Spleen (tissue), 11 donors: Measurements from ENCODE around the gene TMEM272. TPM values are rescaled to one million over a fixed set of nuclear protein-coding genes. Genes with fewer than 3 reads are reported as not detected.

Experiments
- DNase-seq: peaks from one replicate; pipeline ENCODE4 v3.0.0-alpha.2; 2020
- H3K27ac ChIP-seq, 8 donors: fragments of 200-600 bp; sonication (generic) in 7 of 8; 1 replicate in 4 of 8; 2 replicates in 4 of 8; pipeline versions ENCODE4 v1.5.0 to v1.8.0; 2016 to 2021; ENCODE audit warnings: inconsistent platforms in 4 of 8, mild to moderate bottlenecking in 4 of 8, moderate library complexity in 1 of 8
- H3K27me3 ChIP-seq, 7 donors: fragments of 200-600 bp; sonication (generic) in 6 of 7; replicated peaks in 1 of 7; 1 replicate in 4 of 7; 2 replicates in 3 of 7; pipeline versions ENCODE4 v1.5.0 to v1.8.0; 2016 to 2021; ENCODE audit warnings: inconsistent platforms in 3 of 7, mild to moderate bottlenecking in 1 of 7
- H3K36me3 ChIP-seq, 6 donors: fragments of 200-600 bp; sonication (generic) in 5 of 6; 1 replicate in 4 of 6; 2 replicates in 2 of 6; pipeline versions ENCODE4 v1.5.0 to v1.8.0; 2016 to 2021; ENCODE audit warnings: inconsistent platforms in 2 of 6
- H3K4me1 ChIP-seq, 6 donors: fragments of 200-600 bp; sonication (generic) in 5 of 6; 1 replicate in 3 of 6; 2 replicates in 3 of 6; pipeline versions ENCODE4 v1.5.0 to v1.8.0; 2016 to 2021; ENCODE audit warnings: inconsistent platforms in 3 of 6
- H3K4me3 ChIP-seq, 8 donors: fragments of 200-600 bp; sonication (generic) in 7 of 8; 1 replicate in 4 of 8; 2 replicates in 4 of 8; pipeline versions ENCODE4 v1.5.0 to v1.8.0; 2016 to 2021; ENCODE audit warnings: inconsistent platforms in 4 of 8, mild to moderate bottlenecking in 4 of 8, moderate library complexity in 2 of 8
- H3K9me3 ChIP-seq, 8 donors: fragments of 200-600 bp; sonication (generic) in 7 of 8; 1 replicate in 4 of 8; 2 replicates in 4 of 8; pipeline versions ENCODE4 v1.5.0 to v1.8.0; 2016 to 2021; ENCODE audit warnings: inconsistent platforms in 4 of 8
- POLR2A ChIP-seq, 3 donors: fragments of 450-650 bp; IDR thresholded peaks; one replicate each; pipeline ENCODE4 v1.5.1; 2017; ENCODE audit warnings: antibody characterized with exemption in 3 of 3, mild to moderate bottlenecking in 1 of 3
- POLR2AphosphoS5 ChIP-seq, 3 donors: sonication (generic); formaldehyde crosslinking; IDR thresholded peaks; one replicate each; pipeline ENCODE4 v1.5.1; 2017; ENCODE audit warnings: antibody characterized with exemption in 3 of 3
- WGBS, 5 donors: extraction: QIAGEN DNeasy Blood & Tissue Kit in 3 of 5; methylation state at CpG; one replicate each; pipeline versions ENCODE4 v1.1.5 to v1.1.7; 2013 to 2018; 5-methylcytosine and 5-hydroxymethylcytosine counted together
- intact Hi-C: fragments of 100-400 bp; cut with DNase I; formaldehyde crosslinking; loops from one replicate; pipeline ENCODE4 v1.15.0; 2023; ENCODE audit warnings: low total_unique reads
- polyA plus RNA-seq, 3 donors: library from polyadenylated mRNA; stranded (reverse); fragments of 200-250 nt; gene quantifications; one replicate each; pipeline ENCODE4 v1.2.1, GENCODE V29; 2013
- total RNA-seq, 7 donors: library from RNA; depleted of rRNA in 3 of 7; stranded (reverse); fragments of >200 nt in 3 of 7; fragmentation: NEBNext Ultra II Directional in 4 of 7; extraction: Animal tissue kit (Norgen Biotek cat#: 25700) in 4 of 7; gene quantifications; one replicate each; pipeline versions ENCODE4 v1.1.0 to v1.2.1, GENCODE V29; 2016 to 2021
- TF ChIP-seq, protein P1 (sequence below), 11 experiments: fragments of 200-600 bp in 7 of 11; fragments of 450-650 bp in 4 of 11; sonication (generic) in 4 of 11; IDR thresholded peaks in 8 of 11; conservative IDR thresholded peaks in 3 of 11; 1 replicate in 7 of 11; 2 replicates in 4 of 11; pipeline versions ENCODE4 v1.4.0 to v1.8.0; 2016 to 2021; ENCODE audit warnings: antibody characterized with exemption in 11 of 11, inconsistent platforms in 4 of 11, mild to moderate bottlenecking in 1 of 11
- donor health status: healthy with polysubstance abuse.
- donor health status: DM: no; HTN: no; CAD: no; lungs with moderate emphysema.
- donor health status: DM: no; HTN: no; CAD: no.
- donor health status: Bipolar disorder and iron deficiency.
- donor health status: healthy.
- donor health status: DM: no; HTN: no; CAD: no.
- donor health status: DM: yes; HTN: yes; CAD: no.

The TMEM272 gene
- total and polyA plus RNA-seq, 10 donors: 0.03 to 3.3 (median 1.1) TPM

DNA sequence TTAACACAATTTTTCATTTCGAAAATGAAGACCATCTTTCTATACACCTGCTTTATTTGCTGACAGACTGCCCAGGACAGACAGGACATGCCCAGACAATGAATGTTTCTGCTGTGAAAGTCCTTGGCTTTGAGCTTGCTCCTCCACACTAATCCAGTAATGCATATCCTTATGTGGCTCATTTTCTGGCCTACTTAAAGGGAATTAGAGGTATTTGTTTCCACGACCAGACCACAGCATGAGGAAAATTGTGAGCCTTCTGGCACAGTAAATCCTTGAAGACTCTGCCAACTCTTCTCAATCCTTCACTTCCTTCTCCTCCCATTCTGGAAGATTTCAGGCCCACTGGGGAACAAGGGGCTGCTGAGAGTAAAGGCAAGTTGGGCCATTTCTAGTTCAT lies 42.5 kb upstream of the TMEM272 start:
- WGBS, 5 donors: 69 to 88% (median 80%) methylated on average over 2 of the region's 2 CpGs
- Histone ChIP-seq H3K4me3 (no peak overlapping the region), H3K4me1 (no peaks in the 10 kb centered on the region), H3K36me3 (no peaks in the 10 kb centered on the region), H3K27me3 (no peaks in the 10 kb centered on the region), H3K27ac (no peak overlapping the region), H3K9me3 (peaks cover 0 to 14% (median 10%) of the 10 kb centered on the region in 8 donors)
- no peak for DNase-seq
- no peak for TF ChIP-seq POLR2AphosphoS5 (IDR thresholded peaks at IDR 0.05)
- TF ChIP-seq POLR2A (IDR thresholded peaks at IDR 0.05): no peak
- TF ChIP-seq, protein P1, sequence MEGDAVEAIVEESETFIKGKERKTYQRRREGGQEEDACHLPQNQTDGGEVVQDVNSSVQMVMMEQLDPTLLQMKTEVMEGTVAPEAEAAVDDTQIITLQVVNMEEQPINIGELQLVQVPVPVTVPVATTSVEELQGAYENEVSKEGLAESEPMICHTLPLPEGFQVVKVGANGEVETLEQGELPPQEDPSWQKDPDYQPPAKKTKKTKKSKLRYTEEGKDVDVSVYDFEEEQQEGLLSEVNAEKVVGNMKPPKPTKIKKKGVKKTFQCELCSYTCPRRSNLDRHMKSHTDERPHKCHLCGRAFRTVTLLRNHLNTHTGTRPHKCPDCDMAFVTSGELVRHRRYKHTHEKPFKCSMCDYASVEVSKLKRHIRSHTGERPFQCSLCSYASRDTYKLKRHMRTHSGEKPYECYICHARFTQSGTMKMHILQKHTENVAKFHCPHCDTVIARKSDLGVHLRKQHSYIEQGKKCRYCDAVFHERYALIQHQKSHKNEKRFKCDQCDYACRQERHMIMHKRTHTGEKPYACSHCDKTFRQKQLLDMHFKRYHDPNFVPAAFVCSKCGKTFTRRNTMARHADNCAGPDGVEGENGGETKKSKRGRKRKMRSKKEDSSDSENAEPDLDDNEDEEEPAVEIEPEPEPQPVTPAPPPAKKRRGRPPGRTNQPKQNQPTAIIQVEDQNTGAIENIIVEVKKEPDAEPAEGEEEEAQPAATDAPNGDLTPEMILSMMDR (IDR thresholded peaks at IDR 0.05 in 8 of 11, conservative IDR thresholded peaks at IDR 0.05 in 3 of 11): no peak
- intact Hi-C loops: no loop called here

DNA sequence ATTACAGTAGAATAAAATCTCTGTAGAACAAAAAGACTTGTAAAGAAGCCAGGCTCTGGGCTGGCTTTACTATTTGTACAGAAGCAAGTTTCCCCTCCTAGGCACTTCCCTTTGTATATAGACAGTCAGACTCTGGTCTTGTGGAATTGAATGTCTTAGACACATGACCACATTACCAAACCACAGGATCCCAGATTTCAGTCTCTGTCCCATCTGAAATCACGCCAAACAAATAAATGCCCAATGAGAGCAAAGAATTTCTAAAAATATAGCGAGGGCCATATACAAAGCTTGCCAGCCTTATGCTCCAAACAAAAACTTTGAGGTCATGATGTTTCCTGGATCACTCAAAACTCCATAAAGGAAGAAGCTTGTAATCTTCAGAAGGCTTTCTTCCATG lies 40.7 kb upstream of the TMEM272 start:
- TF ChIP-seq POLR2AphosphoS5 (IDR thresholded peaks at IDR 0.05): no peak
- TF ChIP-seq, protein P1 (IDR thresholded peaks at IDR 0.05 in 8 of 11, conservative IDR thresholded peaks at IDR 0.05 in 3 of 11): no peak
- no peak for TF ChIP-seq POLR2A (IDR thresholded peaks at IDR 0.05)
- Histone ChIP-seq H3K27ac (no peak overlapping the region), H3K4me3 (no peak overlapping the region), H3K36me3 (no peaks in the 10 kb centered on the region), H3K4me1 (no peaks in the 10 kb centered on the region), H3K9me3 (peaks cover 0 to 20% (median 16%) of the 10 kb centered on the region in 8 donors), H3K27me3 (no peaks in the 10 kb centered on the region)
- DNase-seq: no peak
- WGBS, 5 donors: 82 to 96% (median 88%) methylated on average over 2 of the region's 2 CpGs
- intact Hi-C loops: no loop called here

DNA sequence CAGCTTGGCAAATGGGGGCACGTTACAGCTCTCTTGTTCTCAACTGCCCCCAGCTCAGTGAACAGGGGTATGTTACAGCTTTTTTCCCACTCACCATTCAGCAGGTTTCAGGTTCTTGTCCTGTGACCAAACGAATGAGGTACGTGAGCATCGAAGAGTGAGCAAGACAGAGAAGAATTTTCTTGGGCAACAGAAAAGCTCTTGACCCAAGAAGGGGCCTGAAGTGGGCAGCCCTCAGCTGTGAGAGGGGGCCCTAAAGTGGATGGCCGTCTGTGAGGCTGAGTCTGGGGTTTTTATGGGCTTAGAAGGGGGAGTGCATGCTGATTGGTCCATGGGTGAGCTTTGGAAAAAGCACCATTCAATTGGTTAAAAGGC lies 38.2 kb upstream of the TMEM272 start:
- intact Hi-C loops: no loop called here
- no peak overlapping the region for H3K4me3 ChIP-seq
- no peaks in the 10 kb centered on the region for H3K4me1 ChIP-seq
- no peak for DNase-seq
- 73 to 75% (median 74%) methylated on average over 5 of the region's 5 CpGs for WGBS, 5 donors
- no peak overlapping the region for H3K27ac ChIP-seq
- H3K9me3 ChIP-seq: peaks cover 0 to 20% (median 16%) of the 10 kb centered on the region in 8 donors
- no peaks in the 10 kb centered on the region for H3K36me3 ChIP-seq
- no peaks in the 10 kb centered on the region for H3K27me3 ChIP-seq
- TF ChIP-seq POLR2A (IDR thresholded peaks at IDR 0.05) (no peak), POLR2AphosphoS5 (IDR thresholded peaks at IDR 0.05) (no peak)
- TF ChIP-seq, protein P1 (IDR thresholded peaks at IDR 0.05 in 8 of 11, conservative IDR thresholded peaks at IDR 0.05 in 3 of 11): no peak

DNA sequence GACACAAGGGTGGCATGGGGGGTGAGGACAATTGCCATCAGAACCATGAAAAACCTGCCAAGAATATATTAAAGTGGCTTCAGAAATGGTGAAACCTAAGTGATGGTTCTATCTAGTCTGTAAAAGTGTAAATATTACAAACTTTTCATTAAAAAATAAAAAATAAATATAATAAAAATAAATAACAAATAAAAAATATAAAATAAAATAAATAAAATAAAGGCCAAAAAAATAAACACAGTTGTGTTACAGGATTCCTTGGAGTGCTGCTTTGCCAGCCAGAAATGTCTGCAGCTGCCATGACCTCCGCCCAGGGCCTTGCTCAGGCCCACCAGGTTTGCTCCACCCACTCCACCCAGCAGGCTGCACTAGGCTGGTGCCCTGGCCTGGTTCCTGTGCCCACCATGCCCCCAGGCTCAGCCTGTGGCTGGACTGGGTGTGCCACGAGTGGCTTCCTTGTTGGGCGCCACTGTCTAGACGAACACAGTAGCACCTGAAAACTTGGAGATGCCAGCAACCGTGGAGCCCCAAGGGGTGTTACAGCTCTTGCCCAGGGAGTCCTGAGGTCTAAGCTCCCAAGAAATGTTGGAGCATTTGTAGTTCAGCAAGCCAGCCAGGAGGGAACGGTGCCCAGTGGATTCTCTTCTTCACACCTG lies 37.7 kb upstream of the TMEM272 start:
- intact Hi-C loops: no loop called here

More for the DNA sequence above, 37.7 kb upstream of the TMEM272 start:
- peaks cover 0 to 20% (median 16%) of the 10 kb centered on the region in 8 donors for H3K9me3 ChIP-seq
- H3K4me1 ChIP-seq: no peaks in the 10 kb centered on the region
- 87 to 99% (median 90%) methylated on average over 5 to 6 of the region's 6 CpGs for WGBS, 5 donors
- H3K4me3 ChIP-seq: no peak overlapping the region
- no peaks in the 10 kb centered on the region for H3K27me3 ChIP-seq
- no peaks in the 10 kb centered on the region for H3K36me3 ChIP-seq
- no peak for TF ChIP-seq POLR2AphosphoS5 (IDR thresholded peaks at IDR 0.05)
- TF ChIP-seq, protein P1 (IDR thresholded peaks at IDR 0.05 in 8 of 11, conservative IDR thresholded peaks at IDR 0.05 in 3 of 11): no peak
- no peak for TF ChIP-seq POLR2A (IDR thresholded peaks at IDR 0.05)
- no peak overlapping the region for H3K27ac ChIP-seq
- DNase-seq: no peak
